Placental pericyte (primary cell): Measurements from ENCODE around the gene ADGRF1. TPM values are rescaled to one million over a fixed set of nuclear protein-coding genes. Genes with fewer than 3 reads are reported as not detected.

Experiments
- total RNA-seq: library from RNA; depleted of rRNA; stranded (reverse); fragments of >200 nt; gene quantifications from 2 replicates; pipeline ENCODE4 v1.2.3, GENCODE V29; 2012

Gene ADGRF1
- total RNA-seq: 0.29 TPM in 1 of 2 replicates, not detected in the other

DNA sequence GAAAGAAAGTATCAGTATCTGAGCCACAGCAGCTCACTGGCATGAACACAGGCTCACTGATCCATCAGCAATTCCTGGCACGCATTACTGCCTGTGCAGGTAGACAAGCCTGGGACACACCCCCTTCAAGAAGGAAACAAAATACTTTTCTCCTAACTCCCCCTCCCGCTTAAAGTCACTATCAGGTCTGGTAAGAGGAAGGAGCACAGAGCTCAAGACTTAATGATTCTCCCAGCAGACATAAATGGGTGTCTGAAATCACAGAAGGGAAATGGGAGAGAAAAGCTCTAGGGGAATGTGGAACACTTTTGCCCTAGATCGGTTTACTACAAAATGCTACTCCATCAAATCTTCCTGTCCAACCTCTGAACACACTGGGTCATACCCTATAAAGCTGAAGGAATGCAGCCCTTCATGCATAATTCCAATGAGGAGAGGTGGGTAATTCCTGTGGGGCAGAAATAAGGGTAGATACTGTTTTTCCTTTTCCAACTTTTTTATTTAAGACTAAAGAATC is at the start of gene ADGRF1:
Gene ADGRF1 (minus strand): TSS at position 58 of the 517 bp plus-strand sequence. CDS start 13,271 bp downstream, outside the sequence.

Other genes starting within 250 kb of the ADGRF1 start
- gene MEP1A, start 248.9 kb downstream of the ADGRF1 start, total RNA-seq: not detected in 2 replicates
- gene ADGRF5, start 120.4 kb downstream of the ADGRF1 start, total RNA-seq: 0.22 and 0.86 TPM in 2 replicates